ENCODE data around the gene NOSIP.

NOSIP gene

GRCh38 chr19:49590071-49590970, 10.0 kb upstream of the NOSIP start:
- TF ChIP-seq CTCF (IDR thresholded peaks at IDR 0.05; ENCODE audit: insufficient read depth, missing control alignments) = no peak
- no peak for FAIRE-seq

DNA sequence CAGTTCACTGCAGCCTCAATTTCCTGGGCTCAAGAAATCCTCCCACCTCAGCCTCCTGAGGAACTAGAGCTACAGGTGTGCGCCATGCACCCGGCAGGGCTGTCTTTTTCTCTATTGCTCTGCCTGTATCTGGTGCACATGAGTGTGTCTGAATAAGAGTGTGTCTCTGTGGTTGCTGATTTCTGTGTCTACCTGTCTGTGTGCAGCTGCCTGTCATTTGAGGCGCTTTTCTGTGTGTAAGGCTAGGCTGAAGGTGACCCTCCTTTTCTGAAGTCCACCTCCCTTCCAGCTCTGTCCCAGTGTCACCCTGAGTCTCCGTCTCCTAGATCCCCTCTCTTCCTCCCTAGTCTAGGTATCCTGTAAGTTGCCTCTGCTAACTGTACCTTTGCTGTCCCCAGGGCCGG, 9.1 kb upstream of the NOSIP start:
- FAIRE-seq (no peak), DNase-seq (ENCODE audit: insufficient read length, low spot score) (no peak)
- TF ChIP-seq CTCF (IDR thresholded peaks at IDR 0.05; ENCODE audit: insufficient read depth, missing control alignments) = no peak

More at GRCh38 chr19:49590071-49590970, 10.0 kb upstream of the NOSIP start:
- DNase-seq (ENCODE audit: insufficient read length, low spot score) = peak; percentile 85

- FAIRE-seq = no peak
- no peak for TF ChIP-seq CTCF (IDR thresholded peaks at IDR 0.05; ENCODE audit: insufficient read depth, missing control alignments)
Measured at GRCh38 chr19:49588365-49589122, 8.2 kb upstream of the NOSIP start.

GRCh38 chr19:49587227-49587626, 6.9 kb upstream of the NOSIP start:
- TF ChIP-seq CTCF (IDR thresholded peaks at IDR 0.05; ENCODE audit: insufficient read depth, missing control alignments) = no peak
- DNase-seq (ENCODE audit: insufficient read length, low spot score) (no peak), FAIRE-seq (no peak)

More at GRCh38 chr19:49588365-49589122, 8.2 kb upstream of the NOSIP start:
- no peak for DNase-seq (ENCODE audit: insufficient read length, low spot score)

- DNase-seq (ENCODE audit: insufficient read length, low spot score) (no peak), FAIRE-seq (no peak)
- TF ChIP-seq CTCF (IDR thresholded peaks at IDR 0.05; ENCODE audit: insufficient read depth, missing control alignments) = no peak
Measured at GRCh38 chr19:49585023-49585422, 4.7 kb upstream of the NOSIP start.

DNA sequence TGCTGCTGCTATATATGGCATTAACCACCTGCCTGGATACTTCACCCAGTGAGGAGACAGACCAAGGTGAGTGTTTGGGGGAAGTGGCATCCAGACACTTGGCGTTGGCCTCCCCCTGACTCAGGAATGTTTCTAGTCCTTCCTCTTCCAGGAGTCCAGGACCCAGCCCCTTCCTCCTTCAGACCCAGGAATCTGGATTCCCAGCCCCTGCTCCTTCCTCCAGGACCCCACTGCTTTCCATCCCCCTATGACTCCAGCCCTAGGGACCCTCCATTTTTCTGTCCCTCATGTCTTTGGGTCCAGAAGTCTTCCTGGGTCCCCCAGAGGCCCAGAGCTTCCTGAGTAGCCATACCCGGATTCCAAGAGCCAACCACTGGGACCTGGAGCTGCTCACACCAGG, 2.9 kb upstream of the NOSIP start:
- no peak for FAIRE-seq
- TF ChIP-seq CTCF (IDR thresholded peaks at IDR 0.05; ENCODE audit: insufficient read depth, missing control alignments) = no peak
- DNase-seq (ENCODE audit: insufficient read length, low spot score) = no peak

Data from D721Med (cell line).